Measurements from ENCODE around the gene PELI2.

DNA sequence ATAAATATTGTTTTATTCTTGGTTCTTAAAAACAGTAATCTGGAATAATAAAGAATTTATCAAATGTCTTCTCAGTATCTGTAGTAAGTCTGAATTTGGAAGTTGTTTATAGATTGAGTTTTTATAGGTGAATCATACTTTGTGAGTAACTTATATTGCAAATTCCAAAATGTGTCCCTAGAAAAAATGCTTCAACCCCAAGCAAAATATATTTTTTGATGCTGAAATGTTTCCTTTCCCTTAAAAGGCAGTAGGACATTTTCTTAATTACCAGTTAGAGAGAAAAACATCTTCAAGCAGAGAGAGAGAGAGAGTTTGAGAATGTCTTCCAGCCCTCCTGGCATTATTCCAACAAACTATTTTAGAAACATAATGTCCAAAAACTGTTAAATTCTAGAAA lies 37.9 kb downstream of the PELI2 start:
- no peak for TF ChIP-seq CTCF (IDR thresholded peaks at IDR 0.05 in 4 of 5, conservative IDR thresholded peaks at IDR 0.05 in 1 of 5)
- TF ChIP-seq POLR2A (IDR thresholded peaks at IDR 0.05), result no peak
